Panc1 (cell line): Measurements from ENCODE around the gene OR8G5.

Experiments used
- CTCF ChIP-seq: fragments of 450-650 bp; IDR thresholded peaks from 2 replicates; pipeline ENCODE4 v1.5.1; 2017; ENCODE audit warnings: mild to moderate bottlenecking
- POLR2AphosphoS5 ChIP-seq: IDR thresholded peaks from 2 replicates; pipeline ENCODE4 v1.6.1; 2012; ENCODE audit warnings: mild to moderate bottlenecking, low read depth, low read length, moderate library complexity
- REST ChIP-seq, 2 experiments: IDR thresholded peaks; 2 replicates each; pipeline ENCODE4 v1.6.1; 2011 to 2012; ENCODE audit warnings: low read depth in 2 of 2, control low read depth in 1 of 2, low read length in 1 of 2, mild to moderate bottlenecking in 1 of 2, moderate library complexity in 1 of 2; ENCODE audit not compliant: insufficient read depth in 1 of 2
- SIN3A ChIP-seq: IDR thresholded peaks from 2 replicates; pipeline ENCODE4 v1.6.1; 2012; ENCODE audit warnings: low read depth, mild to moderate bottlenecking, low read length, moderate library complexity, borderline replicate concordance; ENCODE audit not compliant: insufficient read depth
- TCF7L2 ChIP-seq: IDR thresholded peaks from 2 replicates; pipeline ENCODE4 v1.6.1; 2011; ENCODE audit warnings: mild to moderate bottlenecking, low read depth, low read length, inconsistent platforms

- TF ChIP-seq CTCF (no peak), TCF7L2 (no peak), POLR2AphosphoS5 (no peak), SIN3A (no peak), REST (IDR thresholded peaks at IDR 0.05; ENCODE audit: insufficient read depth in 1 of 2, low read depth in 2 of 2, low read length in 1 of 2) (no peak)
Measured at GRCh38 chr11:124302347-124303125, 46.4 kb downstream of the OR8G5 start.
